ENCODE results near the gene PRDX6. TPM values are rescaled to one million over a fixed set of nuclear protein-coding genes. Genes with fewer than 3 reads are reported as not detected.
"Not testable (repeated sequence)": the region's sequence is repeated elsewhere in the genome, so short reads cannot be mapped to it uniquely, and the experiment has no call there.

PRDX6 gene
- total RNA-seq, 1 donor from 2014 or later = 304 TPM

- Histone ChIP-seq H3K9me3 (ENCODE audit: control insufficient read depth in 3 of 3, low read length in 3 of 3) (no peaks in the 10 kb centered on the region), H3K4me3 (ENCODE audit: low read length in 3 of 3) (no peak overlapping the region), H3K27me3 (ENCODE audit: control insufficient read depth in 3 of 3, insufficient read depth in 3 of 3, low read length in 3 of 3) (peaks cover 0 to 3% (median 0%) of the 10 kb centered on the region in 3 donors), H3K36me3 (ENCODE audit: control insufficient read depth in 3 of 3, insufficient read depth in 3 of 3, low read length in 3 of 3) (no peaks in the 10 kb centered on the region), H3K27ac (ENCODE audit: low read depth, low read length) (no peak overlapping the region), H3K9ac (ENCODE audit: low read depth in 1 of 3, low read length in 3 of 3) (no peak overlapping the region), H3K4me1 (ENCODE audit: control insufficient read depth in 3 of 3, insufficient read depth in 3 of 3, low read length in 3 of 3) (no peaks in the 10 kb centered on the region)
Measured at GRCh38 chr1:173507205-173507846, 30.2 kb downstream of the PRDX6 start.

- H3K9me3 ChIP-seq (ENCODE audit: control insufficient read depth in 3 of 3, low read length in 3 of 3) = no peaks in the 10 kb centered on the region
- H3K4me3 ChIP-seq (ENCODE audit: low read length in 3 of 3) = no peak overlapping the region
- no peaks in the 10 kb centered on the region for H3K4me1 ChIP-seq (ENCODE audit: control insufficient read depth in 3 of 3, insufficient read depth in 3 of 3, low read length in 3 of 3)
- peaks cover 0 to 3% (median 0%) of the 10 kb centered on the region in 3 donors for H3K27me3 ChIP-seq (ENCODE audit: control insufficient read depth in 3 of 3, insufficient read depth in 3 of 3, low read length in 3 of 3)
- H3K36me3 ChIP-seq (ENCODE audit: control insufficient read depth in 3 of 3, insufficient read depth in 3 of 3, low read length in 3 of 3) = no peaks in the 10 kb centered on the region
- no peak overlapping the region for H3K27ac ChIP-seq (ENCODE audit: low read depth, low read length)
- H3K9ac ChIP-seq (ENCODE audit: low read depth in 1 of 3, low read length in 3 of 3) = no peak overlapping the region
Measured at GRCh38 chr1:173507847-173508209, 30.7 kb downstream of the PRDX6 start.

GRCh38 chr1:173508541-173508940 is 31.4 kb downstream of the PRDX6 start:
- H3K9me3 ChIP-seq (ENCODE audit: control insufficient read depth in 3 of 3, low read length in 3 of 3) = no peaks in the 10 kb centered on the region
- H3K27me3 ChIP-seq (ENCODE audit: control insufficient read depth in 3 of 3, insufficient read depth in 3 of 3, low read length in 3 of 3) = peaks cover 0 to 3% (median 0%) of the 10 kb centered on the region in 3 donors
- H3K9ac ChIP-seq (ENCODE audit: low read depth in 1 of 3, low read length in 3 of 3) = no peak overlapping the region
- H3K4me1 ChIP-seq (ENCODE audit: control insufficient read depth in 3 of 3, insufficient read depth in 3 of 3, low read length in 3 of 3) = no peaks in the 10 kb centered on the region
- H3K27ac ChIP-seq (ENCODE audit: low read depth, low read length) = no peak overlapping the region
- H3K36me3 ChIP-seq (ENCODE audit: control insufficient read depth in 3 of 3, insufficient read depth in 3 of 3, low read length in 3 of 3) = no peaks in the 10 kb centered on the region
- H3K4me3 ChIP-seq (ENCODE audit: low read length in 3 of 3) = no peak overlapping the region

GRCh38 chr1:173509797-173510196 is 32.7 kb downstream of the PRDX6 start:
- H3K9me3 ChIP-seq (ENCODE audit: control insufficient read depth in 3 of 3, low read length in 3 of 3) = no peaks in the 10 kb centered on the region
- H3K9ac ChIP-seq (ENCODE audit: low read depth in 1 of 3, low read length in 3 of 3) = no peak overlapping the region
- no peak overlapping the region for H3K27ac ChIP-seq (ENCODE audit: low read depth, low read length)
- no peaks in the 10 kb centered on the region for H3K36me3 ChIP-seq (ENCODE audit: control insufficient read depth in 3 of 3, insufficient read depth in 3 of 3, low read length in 3 of 3)
- H3K27me3 ChIP-seq (ENCODE audit: control insufficient read depth in 3 of 3, insufficient read depth in 3 of 3, low read length in 3 of 3) = peaks cover 0 to 2% (median 0%) of the 10 kb centered on the region in 3 donors
- no peak overlapping the region for H3K4me3 ChIP-seq (ENCODE audit: low read length in 3 of 3)
- H3K4me1 ChIP-seq (ENCODE audit: control insufficient read depth in 3 of 3, insufficient read depth in 3 of 3, low read length in 3 of 3) = no peaks in the 10 kb centered on the region

- not testable (repeated sequence) for H3K36me3 ChIP-seq (ENCODE audit: control insufficient read depth in 3 of 3, insufficient read depth in 3 of 3, low read length in 3 of 3); H3K27ac ChIP-seq (ENCODE audit: low read depth, low read length); H3K27me3 ChIP-seq (ENCODE audit: control insufficient read depth in 3 of 3, insufficient read depth in 3 of 3, low read length in 3 of 3); H3K4me3 ChIP-seq (ENCODE audit: low read length in 3 of 3); H3K4me1 ChIP-seq (ENCODE audit: control insufficient read depth in 3 of 3, insufficient read depth in 3 of 3, low read length in 3 of 3); H3K9me3 ChIP-seq (ENCODE audit: control insufficient read depth in 3 of 3, low read length in 3 of 3); H3K9ac ChIP-seq (ENCODE audit: low read depth in 1 of 3, low read length in 3 of 3)
Measured at GRCh38 chr1:173514503-173514902, 37.4 kb downstream of the PRDX6 start.

DNA sequence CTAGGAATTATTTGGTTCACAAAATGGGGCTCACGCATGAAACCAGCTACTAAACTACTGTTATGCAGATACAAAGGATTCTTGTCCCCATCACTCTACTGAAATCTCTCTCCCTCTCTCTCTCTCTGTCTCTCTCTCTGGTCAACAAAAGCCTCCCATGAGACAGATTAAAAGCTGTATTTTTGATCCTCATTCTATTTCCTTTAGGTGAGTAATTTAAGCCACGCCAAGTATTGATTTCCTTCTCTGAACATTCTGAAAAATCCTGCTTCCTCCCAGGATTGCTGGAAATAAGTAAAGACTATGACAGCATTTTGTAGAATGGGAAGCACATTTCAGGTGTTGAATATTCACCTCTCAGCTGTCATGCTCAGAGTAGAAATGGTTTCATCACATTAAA is 43.7 kb downstream of the PRDX6 start:
- no peaks in the 10 kb centered on the region for H3K9me3 ChIP-seq (ENCODE audit: control insufficient read depth in 3 of 3, low read length in 3 of 3)
- no peaks in the 10 kb centered on the region for H3K27me3 ChIP-seq (ENCODE audit: control insufficient read depth in 3 of 3, insufficient read depth in 3 of 3, low read length in 3 of 3)
- no peak overlapping the region for H3K9ac ChIP-seq (ENCODE audit: low read depth in 1 of 3, low read length in 3 of 3)
- no peaks in the 10 kb centered on the region for H3K36me3 ChIP-seq (ENCODE audit: control insufficient read depth in 3 of 3, insufficient read depth in 3 of 3, low read length in 3 of 3)
- H3K27ac ChIP-seq (ENCODE audit: low read depth, low read length) = no peak overlapping the region
- H3K4me1 ChIP-seq (ENCODE audit: control insufficient read depth in 3 of 3, insufficient read depth in 3 of 3, low read length in 3 of 3) = no peaks in the 10 kb centered on the region
- H3K4me3 ChIP-seq (ENCODE audit: low read length in 3 of 3) = no peak overlapping the region

- Histone ChIP-seq H3K27me3 (ENCODE audit: control insufficient read depth in 3 of 3, insufficient read depth in 3 of 3, low read length in 3 of 3) (no peaks in the 10 kb centered on the region), H3K4me1 (ENCODE audit: control insufficient read depth in 3 of 3, insufficient read depth in 3 of 3, low read length in 3 of 3) (peaks cover 0 to 3% (median 0%) of the 10 kb centered on the region in 3 donors), H3K4me3 (ENCODE audit: low read length in 3 of 3) (no peak overlapping the region)
Measured at GRCh38 chr1:173523329-173523728, 46.2 kb downstream of the PRDX6 start.

DNA sequence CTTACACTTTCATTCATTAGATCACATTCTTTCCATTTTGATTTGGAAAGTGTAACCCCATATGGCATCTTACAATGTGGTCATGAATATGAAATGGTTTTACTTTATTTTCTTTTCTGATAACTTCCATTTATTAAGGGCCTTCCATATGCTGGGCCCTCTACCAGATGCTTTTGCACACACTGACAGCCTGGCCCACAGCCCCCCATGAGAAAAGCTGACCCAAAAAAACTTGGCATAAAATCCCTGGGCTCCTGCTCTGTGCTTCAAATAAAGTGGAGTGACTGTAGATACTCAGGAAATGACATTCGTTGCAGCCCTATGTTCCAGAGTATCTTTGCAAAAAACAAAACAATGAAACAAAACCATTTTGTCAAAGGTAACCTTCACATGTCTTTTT is 48.8 kb downstream of the PRDX6 start:
- Histone ChIP-seq H3K27me3 (ENCODE audit: control insufficient read depth in 3 of 3, insufficient read depth in 3 of 3, low read length in 3 of 3) (no peaks in the 10 kb centered on the region), H3K9me3 (ENCODE audit: control insufficient read depth in 3 of 3, low read length in 3 of 3) (no peaks in the 10 kb centered on the region), H3K4me1 (ENCODE audit: control insufficient read depth in 3 of 3, insufficient read depth in 3 of 3, low read length in 3 of 3) (peaks cover 0 to 3% (median 0%) of the 10 kb centered on the region in 3 donors), H3K9ac (ENCODE audit: low read depth in 1 of 3, low read length in 3 of 3) (no peak overlapping the region), H3K4me3 (ENCODE audit: low read length in 3 of 3) (no peak overlapping the region), H3K27ac (ENCODE audit: low read depth, low read length) (no peak overlapping the region), H3K36me3 (ENCODE audit: control insufficient read depth in 3 of 3, insufficient read depth in 3 of 3, low read length in 3 of 3) (no peaks in the 10 kb centered on the region)

More at GRCh38 chr1:173523329-173523728, 46.2 kb downstream of the PRDX6 start:
- Histone ChIP-seq H3K9ac (ENCODE audit: low read depth in 1 of 3, low read length in 3 of 3) (no peak overlapping the region), H3K9me3 (ENCODE audit: control insufficient read depth in 3 of 3, low read length in 3 of 3) (no peaks in the 10 kb centered on the region), H3K36me3 (ENCODE audit: control insufficient read depth in 3 of 3, insufficient read depth in 3 of 3, low read length in 3 of 3) (no peaks in the 10 kb centered on the region), H3K27ac (ENCODE audit: low read depth, low read length) (no peak overlapping the region)

DNA sequence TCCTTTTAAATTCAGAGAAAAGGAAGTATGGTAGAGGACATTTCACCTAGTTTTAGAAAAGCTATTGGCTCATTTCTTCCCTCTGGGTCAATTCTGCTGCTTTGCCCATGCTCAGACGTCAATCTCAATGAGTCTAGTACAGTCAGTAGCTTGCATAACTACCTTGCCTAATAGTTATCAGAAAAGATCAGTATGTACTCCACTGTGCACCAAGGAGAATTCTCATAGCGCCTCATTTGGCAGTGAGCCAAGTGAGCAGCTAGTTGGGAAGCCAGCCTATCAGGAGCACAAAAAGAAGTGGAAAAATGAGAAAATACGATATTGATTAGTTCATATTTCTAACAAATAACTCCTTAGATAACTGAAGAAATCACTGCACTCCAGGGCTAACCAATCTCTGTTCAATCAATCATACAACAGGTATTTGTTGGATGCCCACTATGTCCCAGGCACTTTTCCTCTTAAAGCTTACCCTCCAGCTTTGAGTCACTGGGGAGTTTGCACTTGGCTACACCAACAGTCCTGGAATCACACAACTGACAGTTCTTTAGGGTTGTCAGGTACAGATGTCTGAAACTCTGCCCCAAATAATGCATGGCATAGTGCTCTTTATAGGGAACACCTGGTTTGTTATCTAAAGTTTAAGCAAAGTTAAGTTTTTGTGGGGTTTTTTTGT is 50.2 kb downstream of the PRDX6 start:
- H3K36me3 ChIP-seq (ENCODE audit: control insufficient read depth in 3 of 3, insufficient read depth in 3 of 3, low read length in 3 of 3) = no peaks in the 10 kb centered on the region
- H3K4me3 ChIP-seq (ENCODE audit: low read length in 3 of 3) = no peak overlapping the region
- H3K9me3 ChIP-seq (ENCODE audit: control insufficient read depth in 3 of 3, low read length in 3 of 3) = no peaks in the 10 kb centered on the region
- H3K27ac ChIP-seq (ENCODE audit: low read depth, low read length) = no peak overlapping the region
- no peak overlapping the region for H3K9ac ChIP-seq (ENCODE audit: low read depth in 1 of 3, low read length in 3 of 3)
- H3K27me3 ChIP-seq (ENCODE audit: control insufficient read depth in 3 of 3, insufficient read depth in 3 of 3, low read length in 3 of 3) = no peaks in the 10 kb centered on the region
- H3K4me1 ChIP-seq (ENCODE audit: control insufficient read depth in 3 of 3, insufficient read depth in 3 of 3, low read length in 3 of 3) = peaks cover 0 to 3% (median 0%) of the 10 kb centered on the region in 3 donors

GRCh38 chr1:173529106-173529505 is 52.0 kb downstream of the PRDX6 start:
- Histone ChIP-seq H3K27ac (ENCODE audit: low read depth, low read length) (no peak overlapping the region), H3K36me3 (ENCODE audit: control insufficient read depth in 3 of 3, insufficient read depth in 3 of 3, low read length in 3 of 3) (no peaks in the 10 kb centered on the region), H3K27me3 (ENCODE audit: control insufficient read depth in 3 of 3, insufficient read depth in 3 of 3, low read length in 3 of 3) (no peaks in the 10 kb centered on the region), H3K9ac (ENCODE audit: low read depth in 1 of 3, low read length in 3 of 3) (no peak overlapping the region), H3K4me3 (ENCODE audit: low read length in 3 of 3) (no peak overlapping the region), H3K9me3 (ENCODE audit: control insufficient read depth in 3 of 3, low read length in 3 of 3) (no peaks in the 10 kb centered on the region), H3K4me1 (ENCODE audit: control insufficient read depth in 3 of 3, insufficient read depth in 3 of 3, low read length in 3 of 3) (peaks cover 0 to 3% (median 0%) of the 10 kb centered on the region in 3 donors)
